GM19239 (cell line): ENCODE data around the gene MOK.

Experiments used
- DNase-seq: peaks from one replicate; pipeline ENCODE4 v3.0.0; 2011; ENCODE audit warnings: low spot score; ENCODE audit not compliant: insufficient read length
- FAIRE-seq: peaks from 2 replicates; lab custom pipeline; 2011; peaks lifted over from hg19 to GRCh38; lab: Jason Lieb, UNC

The MOK gene

GRCh38 chr14:102292441-102292840, 12.5 kb downstream of the MOK start:
- no peak for DNase-seq
- no peak for FAIRE-seq

- no peak for FAIRE-seq
- DNase-seq, result no peak
Observed at GRCh38 chr14:102288139-102288538, 16.8 kb downstream of the MOK start.

- FAIRE-seq, result no peak
Observed at GRCh38 chr14:102285106-102285505, 19.9 kb downstream of the MOK start.

GRCh38 chr14:102283631-102284129, 21.3 kb downstream of the MOK start:
- FAIRE-seq (no peak), DNase-seq (no peak)

More at GRCh38 chr14:102285106-102285505, 19.9 kb downstream of the MOK start:
- no peak for DNase-seq

- FAIRE-seq, result no peak
- DNase-seq, result no peak
Observed at GRCh38 chr14:102282751-102283465, 22.1 kb downstream of the MOK start.

DNA sequence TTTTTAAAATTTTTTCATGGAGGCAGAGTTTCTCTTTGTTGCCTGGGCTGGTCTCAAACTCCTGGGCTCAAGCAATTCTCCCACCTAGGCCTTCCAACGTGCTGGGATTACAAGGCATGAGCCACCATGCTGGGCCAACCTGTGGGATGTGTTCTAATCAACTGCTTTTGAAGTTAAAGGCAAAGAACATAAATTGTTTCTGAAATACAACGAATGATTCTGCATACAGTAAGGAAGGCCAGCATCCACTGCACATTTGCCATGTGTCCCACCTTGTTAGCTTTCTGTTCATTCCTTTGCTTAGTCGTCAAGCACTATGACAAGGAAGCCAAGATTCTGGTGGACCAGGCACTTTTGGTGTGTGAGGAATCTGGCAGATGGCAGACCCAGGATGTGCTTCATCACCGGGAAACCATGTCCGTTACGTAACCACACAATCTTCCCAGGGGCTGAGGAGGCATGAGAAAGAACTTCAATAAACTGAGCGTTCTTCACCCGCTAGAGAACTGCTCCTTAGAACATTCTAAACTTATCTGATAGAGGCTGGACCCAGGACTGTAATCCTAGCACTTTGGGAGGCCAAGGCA, 24.5 kb downstream of the MOK start:
- DNase-seq, result no peak
- FAIRE-seq, result no peak

DNA sequence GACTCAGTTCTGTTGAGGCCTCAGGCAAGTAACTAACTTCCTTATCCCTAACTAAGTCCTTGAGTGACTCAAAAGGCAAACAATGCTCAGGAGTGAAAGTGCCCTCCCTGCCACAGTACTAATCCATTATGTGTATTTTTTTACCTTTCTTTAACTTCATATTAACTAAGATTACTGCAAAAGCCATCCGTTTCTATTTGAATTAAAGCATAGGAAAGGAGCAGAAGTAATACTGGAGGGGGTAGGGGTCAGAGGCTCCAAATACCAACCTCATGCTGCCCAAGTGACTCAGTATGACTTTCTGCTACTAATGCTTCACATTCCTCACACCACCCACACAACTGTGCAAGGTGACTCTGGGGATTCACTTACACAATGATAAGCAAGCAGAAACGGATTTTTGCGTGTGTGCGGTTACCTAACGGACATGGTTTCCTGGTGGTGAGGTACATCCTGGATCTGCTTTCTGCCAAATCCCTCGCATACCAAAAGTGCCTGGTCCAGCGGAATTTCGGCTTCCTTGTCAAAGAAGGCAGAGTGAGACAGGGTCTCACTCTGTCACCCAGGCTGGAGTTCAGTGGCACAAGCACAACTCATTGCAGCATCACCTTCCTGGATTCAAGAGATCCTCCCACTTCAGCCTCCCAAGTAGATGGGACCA, 25.1 kb downstream of the MOK start:
- DNase-seq, result no peak
- FAIRE-seq, result no peak

DNA sequence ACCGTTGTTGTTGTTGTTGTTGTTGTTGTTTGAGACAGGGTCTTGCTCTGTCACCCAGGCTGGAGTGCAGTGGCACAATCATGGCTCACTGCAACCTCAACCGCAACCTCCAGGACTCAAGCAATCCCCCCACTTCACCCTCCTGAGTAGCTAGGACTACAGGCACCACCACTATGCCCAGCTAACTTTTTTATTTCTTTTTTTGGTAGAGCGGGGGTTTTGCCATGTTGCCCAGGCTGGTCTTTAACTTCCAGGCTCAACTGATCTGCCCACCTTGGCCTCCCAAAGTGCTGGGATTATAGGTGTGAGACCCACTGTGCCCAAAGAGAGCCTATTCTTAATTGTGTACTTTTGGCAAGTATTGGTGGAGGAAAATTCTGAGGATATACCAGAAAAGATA, 25.7 kb downstream of the MOK start:
- DNase-seq, result no peak
- no peak for FAIRE-seq

GRCh38 chr14:102278631-102278935, 26.4 kb downstream of the MOK start:
- no peak for DNase-seq
- FAIRE-seq, result no peak

GRCh38 chr14:102277874-102278630, 26.9 kb downstream of the MOK start:
- DNase-seq (no peak), FAIRE-seq (no peak)

DNA sequence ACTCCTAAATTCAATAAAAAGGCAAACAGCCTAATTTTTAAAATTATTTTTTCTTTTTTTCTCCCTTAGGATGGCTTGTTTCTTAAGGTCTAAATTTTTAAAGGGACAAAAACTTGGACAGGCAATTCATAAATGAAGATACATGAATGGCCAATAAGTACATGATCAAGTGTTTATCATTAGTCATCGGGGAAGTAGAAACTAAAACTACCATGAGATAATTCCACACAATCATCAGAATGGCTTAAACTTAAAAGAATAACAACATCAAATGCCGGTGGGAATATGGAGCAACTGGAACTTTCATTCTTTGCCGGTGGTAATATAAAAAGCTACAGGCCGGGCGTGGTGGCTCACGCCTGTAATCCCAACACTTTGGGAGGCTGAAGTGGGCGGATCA, 29.1 kb downstream of the MOK start:
- DNase-seq (no peak), FAIRE-seq (no peak)

DNA sequence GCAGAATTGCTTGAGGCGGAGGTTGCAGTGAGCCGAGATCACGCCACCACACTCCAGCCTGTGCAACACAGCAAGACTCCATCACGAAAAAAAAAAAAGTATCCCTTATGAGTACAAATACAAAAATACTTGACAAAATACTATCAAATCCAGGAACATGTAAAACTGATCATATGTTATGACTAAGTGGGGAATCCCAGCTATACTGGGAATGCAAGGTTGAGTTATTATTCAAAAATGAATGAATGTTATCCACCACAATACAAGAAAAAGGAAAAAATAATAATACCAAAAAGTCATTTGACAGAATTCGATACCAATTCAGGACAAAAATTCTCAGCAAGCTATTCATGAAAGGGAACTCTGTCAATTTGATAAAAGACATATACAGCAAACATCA, 32.6 kb downstream of the MOK start:
- no peak for FAIRE-seq
- DNase-seq, result no peak

DNA sequence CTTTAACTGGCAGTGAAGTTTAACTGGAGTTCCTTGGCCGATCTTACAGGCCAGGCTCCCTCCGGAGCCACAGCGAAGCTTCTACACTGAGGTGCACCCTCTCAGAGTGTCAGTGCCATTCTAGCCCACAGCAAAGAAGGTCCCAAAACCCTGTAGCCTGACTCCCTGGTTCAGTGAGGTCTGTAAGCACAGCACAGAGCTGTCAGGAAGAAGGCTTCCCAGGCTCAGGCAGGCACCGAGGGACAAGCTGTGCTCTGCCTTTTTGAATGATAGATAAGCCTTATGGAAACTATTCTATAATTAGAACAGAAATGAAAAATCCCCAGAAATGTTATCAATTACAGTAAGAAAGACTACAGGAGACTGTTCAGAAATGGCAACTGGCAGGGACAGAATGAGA, 40.2 kb downstream of the MOK start:
- no peak for FAIRE-seq
- DNase-seq, result no peak

DNA sequence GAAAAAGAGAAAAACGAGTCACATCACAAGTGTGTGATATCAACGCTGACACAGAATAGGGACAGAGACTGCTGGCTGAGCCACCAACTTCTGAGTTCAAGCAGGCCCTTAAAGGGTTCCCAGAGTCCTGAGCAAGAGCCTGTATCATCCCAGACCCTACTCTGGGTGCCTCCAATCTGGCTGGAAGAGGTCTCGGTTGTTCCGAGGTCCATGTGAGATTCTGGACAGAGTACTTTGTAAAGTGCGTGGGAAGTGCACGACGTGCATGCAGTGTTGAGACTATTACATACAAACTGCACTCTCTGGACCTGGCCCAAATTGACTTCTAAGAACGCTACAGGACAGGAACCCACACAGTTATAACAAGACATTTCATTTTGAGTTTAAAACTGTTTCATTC, 40.6 kb downstream of the MOK start:
- no peak for DNase-seq
- FAIRE-seq, result no peak

DNA sequence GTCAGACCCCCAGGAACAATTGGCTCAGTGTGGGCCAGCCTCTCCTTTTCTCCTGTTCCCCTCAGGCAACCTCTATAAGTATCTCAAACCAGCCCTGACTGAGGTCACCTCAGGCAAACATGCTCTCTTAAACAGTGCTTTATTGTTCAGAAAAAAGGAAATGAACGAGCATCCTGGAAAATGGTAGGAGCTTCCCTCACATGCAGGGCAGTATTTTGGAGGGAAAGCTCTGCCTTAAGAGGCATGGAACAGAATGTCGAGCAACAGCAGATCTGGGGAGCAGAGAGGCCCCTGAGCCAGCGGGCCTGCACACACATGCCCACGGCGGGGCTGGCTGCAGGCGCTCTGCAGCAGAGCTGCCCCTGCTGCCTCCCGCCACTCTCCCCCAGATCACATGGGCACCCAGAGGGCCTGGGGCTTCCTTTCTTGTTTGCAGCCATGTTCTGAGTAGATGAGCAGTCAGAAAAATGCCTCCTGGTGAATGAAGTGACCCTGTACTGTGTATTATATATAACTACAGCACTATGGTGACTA, 42.0 kb downstream of the MOK start:
- FAIRE-seq, result no peak
- DNase-seq, result no peak

- FAIRE-seq (no peak), DNase-seq (no peak)
Observed at GRCh38 chr14:102258136-102258535, 46.8 kb downstream of the MOK start.

- no peak for DNase-seq
Observed at GRCh38 chr14:102256716-102257115, 48.2 kb downstream of the MOK start.

GRCh38 chr14:102255401-102256190, 49.4 kb downstream of the MOK start:
- DNase-seq (no peak), FAIRE-seq (no peak)

More at GRCh38 chr14:102256716-102257115, 48.2 kb downstream of the MOK start:
- FAIRE-seq, result no peak

DNA sequence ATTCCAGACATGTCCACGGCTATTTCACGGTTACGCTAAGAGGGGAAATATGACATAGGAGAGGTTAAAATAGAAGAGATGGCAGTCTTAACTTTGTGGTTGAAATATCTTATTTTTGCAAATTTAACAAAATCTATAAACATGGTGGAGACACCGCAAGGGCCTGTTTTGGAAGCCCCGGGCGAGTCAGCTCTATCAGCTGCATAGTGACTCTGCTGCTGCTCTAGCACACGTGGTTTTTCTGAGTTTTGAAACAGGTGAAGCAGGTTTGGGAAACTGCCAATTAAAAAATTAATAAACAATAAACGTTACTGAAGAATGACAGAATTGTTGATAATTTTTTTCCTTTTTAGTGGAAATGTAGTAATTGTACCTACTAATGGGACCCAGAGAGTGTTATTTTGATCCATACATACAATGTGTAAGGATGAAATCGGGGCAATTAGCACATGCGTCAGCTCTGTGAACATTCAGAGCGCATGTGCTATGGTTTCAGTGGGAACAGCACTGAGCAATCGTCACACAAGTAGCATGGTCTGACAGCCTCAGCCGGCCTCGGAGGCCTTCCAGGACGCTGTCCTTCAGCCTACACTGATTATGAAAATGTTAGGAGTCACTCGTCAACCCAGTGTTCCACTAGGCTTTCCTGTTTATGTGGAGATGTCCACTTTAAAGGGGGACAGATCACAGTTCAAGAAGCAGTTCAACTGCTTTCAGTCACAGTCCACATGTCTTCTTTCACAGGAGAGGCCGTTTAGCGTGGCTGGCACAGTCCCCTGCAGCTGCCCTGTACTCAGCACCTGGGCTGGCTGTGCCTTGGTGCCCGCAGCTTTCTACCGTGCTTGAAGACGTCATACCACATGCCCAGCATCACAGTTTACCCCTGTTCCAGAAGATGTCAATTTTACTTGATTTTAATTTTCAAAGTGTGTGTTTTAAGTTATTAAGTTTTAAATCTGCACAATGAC, 51.8 kb downstream of the MOK start:
- FAIRE-seq, result no peak
- no peak for DNase-seq
